NCI-H345 treated with DMSO at 0.1 percent for 48 hours (cell line): ENCODE results near the gene BCAR1.
A peak's percentile ranks its signal among the peaks of the same experiment; 100 is the strongest.
"Not testable (repeated sequence)": the region's sequence is repeated elsewhere in the genome, so short reads cannot be mapped to it uniquely, and the experiment has no call there.

ENCODE experiments used
- DNase-seq: peaks from one replicate; lab custom pipeline; 2025; ENCODE audit not compliant: unreplicated experiment; lab: John Stamatoyannopoulos, UW

Gene BCAR1

GRCh38 chr16:75251280-75252048 is at the start of gene BCAR1:
Gene BCAR1, minus strand, starts transcription at chr16:75251624. Its CDS starts 142 bp downstream, at chr16:75251482.
- DNase-seq, result peak; percentile 48

GRCh38 chr16:75298267-75298666 is 46.8 kb upstream of the BCAR1 start:
- DNase-seq, result no peak

DNA sequence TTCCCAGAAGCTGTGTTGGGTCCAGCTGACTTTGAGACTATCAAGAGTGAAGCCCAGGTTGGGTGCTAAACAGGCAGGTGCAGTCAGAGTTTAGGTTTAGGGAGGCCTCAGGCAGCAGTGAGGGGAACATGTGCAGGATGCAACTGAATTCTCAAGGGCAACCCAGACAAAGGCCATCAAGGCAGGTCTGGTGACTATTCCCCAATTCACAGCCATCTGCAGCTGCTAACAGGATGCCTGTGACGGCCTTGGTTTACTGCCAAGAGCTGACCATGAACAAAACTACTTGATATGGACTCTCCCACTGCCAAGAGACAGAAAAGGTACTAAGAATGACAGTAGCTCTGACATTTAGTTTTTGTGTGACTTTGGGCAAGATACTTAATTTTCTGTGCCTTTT is 45.2 kb upstream of the BCAR1 start:
- no peak for DNase-seq

- no peak for DNase-seq
Measured at GRCh38 chr16:75294773-75295459, 43.5 kb upstream of the BCAR1 start.

- DNase-seq, result no peak
Measured at GRCh38 chr16:75293772-75294171, 42.3 kb upstream of the BCAR1 start.

GRCh38 chr16:75293173-75293572 is 41.7 kb upstream of the BCAR1 start:
- no peak for DNase-seq

DNA sequence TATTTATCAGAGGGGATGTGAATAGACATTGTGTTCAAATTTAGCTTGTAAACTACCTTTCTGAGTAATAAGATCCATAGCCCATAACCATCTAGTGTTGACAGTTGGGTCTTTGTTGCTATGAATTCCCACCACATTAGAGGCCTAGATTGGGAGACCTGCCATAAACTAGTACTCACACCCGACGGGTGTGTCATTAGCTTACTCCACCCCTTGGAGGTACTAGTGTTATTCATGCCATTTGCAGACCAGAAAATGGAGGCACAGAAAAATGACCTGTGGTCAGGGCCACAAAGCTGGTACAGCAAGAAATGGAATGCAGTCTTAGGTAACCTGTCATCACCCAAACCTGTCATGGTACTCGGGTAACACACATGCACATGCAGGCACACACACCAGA is 41.3 kb upstream of the BCAR1 start:
- DNase-seq, result no peak

- DNase-seq, result no peak
Measured at GRCh38 chr16:75289189-75289588, 37.8 kb upstream of the BCAR1 start.

DNA sequence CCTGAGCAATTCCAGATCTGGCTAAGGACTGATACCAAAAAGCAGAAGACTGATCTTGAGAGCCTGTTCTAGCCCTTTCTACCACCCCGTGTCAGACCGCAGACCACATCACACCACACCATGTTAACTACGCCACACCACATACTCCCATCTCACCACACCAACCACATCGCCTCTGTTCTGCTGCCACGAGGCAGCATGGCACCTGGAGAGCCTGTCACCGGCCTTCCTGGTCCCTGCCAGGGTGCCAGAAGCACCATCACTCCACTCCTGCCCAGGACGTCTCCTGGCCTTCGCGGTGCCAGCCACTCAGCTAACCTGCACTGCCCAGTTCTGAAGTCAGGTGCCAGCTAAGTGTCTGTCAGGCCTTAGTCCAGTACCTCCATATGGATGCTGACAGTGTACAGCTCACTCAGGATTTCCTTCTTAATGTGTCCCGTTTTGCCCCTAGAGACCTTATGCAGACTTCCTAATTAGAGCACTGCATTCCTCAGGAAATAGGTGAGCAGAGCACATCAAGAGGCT is 37.2 kb upstream of the BCAR1 start:
- DNase-seq, result no peak

DNA sequence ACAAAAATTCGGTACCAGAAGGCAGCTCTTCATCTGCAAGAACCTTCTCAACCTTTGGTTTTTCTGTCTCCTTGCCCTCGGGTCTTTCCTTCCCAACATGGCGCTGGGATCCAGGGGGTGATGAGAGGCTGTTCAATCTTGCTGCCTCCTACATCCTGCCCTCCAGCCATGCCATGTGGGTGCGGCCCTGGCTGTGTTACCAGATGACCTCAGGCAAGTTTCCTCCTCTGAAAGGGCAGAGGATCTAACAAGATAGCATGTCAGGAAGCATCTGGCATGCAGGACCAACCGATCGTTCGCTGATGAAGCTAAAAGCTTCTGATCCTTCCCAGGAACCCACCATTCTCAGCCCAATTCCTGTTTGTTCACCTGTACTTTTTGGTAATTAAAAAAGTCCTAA is 36.8 kb upstream of the BCAR1 start:
- DNase-seq, result no peak

DNA sequence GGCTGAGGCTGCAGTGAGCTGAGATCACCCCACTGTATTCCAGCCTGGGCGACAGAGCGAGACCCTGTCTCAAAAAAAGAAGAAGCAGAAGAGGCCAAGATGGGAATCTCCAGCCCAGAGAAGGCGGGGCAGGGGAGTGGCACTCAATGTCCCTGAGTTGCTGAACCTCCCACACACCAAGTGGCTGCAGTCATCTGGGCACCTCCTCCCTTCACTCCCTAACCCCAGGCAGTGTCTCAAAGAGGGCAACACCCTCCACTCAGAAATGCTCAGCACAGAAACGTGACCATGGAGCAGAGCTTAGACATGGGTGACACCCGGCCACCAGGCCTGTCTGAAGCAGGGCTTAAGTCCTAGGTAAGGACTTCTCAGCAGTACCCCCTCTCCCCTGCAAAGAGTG is 36.3 kb upstream of the BCAR1 start:
- DNase-seq, result no peak

DNA sequence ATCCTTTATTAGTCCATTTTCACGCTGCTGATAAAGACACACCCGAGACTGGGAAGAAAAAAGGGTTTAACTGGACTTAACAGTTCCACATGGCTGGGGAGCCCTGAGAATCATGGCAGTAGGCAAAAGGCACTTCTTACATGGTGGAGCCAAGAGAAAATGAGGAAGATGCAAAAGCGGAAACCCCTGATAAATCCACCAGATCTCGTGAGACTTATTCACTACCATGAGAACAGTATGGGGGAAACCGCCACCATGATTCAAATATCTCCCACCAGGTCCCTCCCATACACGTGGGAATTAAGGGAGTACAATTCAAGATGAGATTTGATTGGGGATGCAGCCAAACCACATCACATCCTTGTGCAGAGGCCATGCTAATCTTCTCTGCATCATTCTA is 35.0 kb upstream of the BCAR1 start:
- DNase-seq, result no peak

DNA sequence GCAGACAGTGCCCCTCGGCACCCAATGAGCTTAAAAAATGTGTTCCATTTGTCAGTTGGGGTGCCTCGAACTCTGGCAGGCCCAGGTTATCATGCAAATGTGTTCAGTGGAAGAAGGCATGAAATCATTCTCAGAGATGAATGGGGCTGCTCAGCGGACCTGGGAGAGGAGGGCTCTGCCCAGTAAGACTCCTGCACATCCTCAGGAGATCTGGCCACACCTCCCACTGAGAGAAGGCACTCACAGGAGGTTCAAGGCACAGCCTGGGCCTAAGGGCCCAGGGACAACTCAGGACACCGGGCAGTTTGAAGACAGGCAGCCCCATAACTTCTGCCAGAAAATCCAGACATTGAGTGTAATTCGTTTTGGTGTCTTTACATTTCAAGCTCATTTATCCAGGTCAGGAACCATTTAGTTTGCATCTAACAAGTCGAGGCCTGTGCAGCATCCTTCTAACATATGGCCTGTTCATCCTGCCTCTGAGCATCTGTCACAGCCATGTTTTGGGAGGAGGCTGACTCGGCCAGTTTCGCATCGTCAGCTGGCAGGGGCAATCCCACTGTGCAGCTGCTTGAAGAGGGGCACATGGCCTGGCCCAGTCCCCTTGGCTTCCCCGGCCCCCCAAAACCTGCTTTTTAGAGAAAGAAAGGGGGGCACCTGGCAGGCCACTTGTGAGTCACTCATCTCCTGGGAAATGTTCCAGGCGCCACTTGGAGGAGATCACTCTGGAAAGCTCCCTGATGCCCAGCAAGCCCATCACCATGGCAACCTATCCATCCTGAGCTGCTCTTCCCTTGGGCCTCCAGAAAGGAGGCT is 31.2 kb upstream of the BCAR1 start:
- no peak for DNase-seq

- no peak for DNase-seq
Measured at GRCh38 chr16:75281826-75282225, 30.4 kb upstream of the BCAR1 start.

GRCh38 chr16:75281009-75281408 is 29.6 kb upstream of the BCAR1 start:
- DNase-seq, result not testable (repeated sequence)

DNA sequence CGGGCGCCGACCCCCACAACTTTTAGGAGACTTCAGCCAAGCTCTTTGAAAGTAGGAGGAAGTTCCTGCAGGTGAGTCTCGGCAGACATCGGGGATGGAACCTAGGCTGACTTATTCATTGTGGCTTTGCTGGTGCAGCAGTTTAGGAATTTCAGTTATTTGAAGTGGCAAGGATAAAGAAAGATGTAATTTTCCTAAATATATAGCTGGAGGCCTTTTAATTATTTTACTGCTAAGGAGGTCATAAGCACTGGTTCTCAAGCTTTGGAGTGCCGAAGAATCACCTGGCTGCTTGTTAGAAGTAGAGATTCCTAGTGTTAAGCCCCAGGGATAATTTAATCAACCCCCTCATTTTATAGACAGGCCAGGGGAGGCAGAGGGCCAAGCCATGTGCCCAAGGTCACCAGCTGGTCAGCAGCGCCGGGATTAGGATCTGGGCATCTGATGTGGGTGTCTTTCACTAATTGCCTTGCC is 28.9 kb upstream of the BCAR1 start:
- DNase-seq, result no peak

GRCh38 chr16:75279305-75279704 is 27.9 kb upstream of the BCAR1 start:
- no peak for DNase-seq

GRCh38 chr16:75273054-75273925 is 21.9 kb upstream of the BCAR1 start:
- DNase-seq, result no peak

GRCh38 chr16:75272629-75273028 is 21.2 kb upstream of the BCAR1 start:
- DNase-seq, result not testable (repeated sequence)

DNA sequence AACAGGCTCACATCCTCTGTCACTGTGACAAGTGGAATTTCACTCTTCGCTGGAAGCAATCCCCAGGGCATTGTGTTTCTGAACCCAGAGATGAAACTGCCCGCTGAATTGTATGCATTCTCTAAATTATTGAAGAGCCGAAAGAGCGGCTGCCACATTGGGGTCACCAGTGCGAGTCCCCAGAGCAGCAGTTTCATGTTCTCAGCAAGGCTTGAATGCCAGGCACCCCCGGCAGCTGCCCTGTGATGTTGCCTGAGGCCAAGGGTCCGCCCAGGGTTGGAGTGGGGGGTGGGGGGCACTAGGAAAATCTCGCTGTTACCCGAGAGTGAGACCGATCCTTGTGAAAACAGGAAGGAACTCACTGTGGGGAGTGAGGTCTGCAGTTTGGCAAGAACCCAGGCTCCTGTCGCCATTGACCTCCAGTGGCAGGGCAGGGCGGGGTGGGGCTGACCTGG is 20.7 kb upstream of the BCAR1 start:
- no peak for DNase-seq
